NOMO-1 treated with dmso at 0.1 percent for 144 hours (cell line): Measurements from ENCODE around the gene LRRC49.
"Not testable (repeated sequence)": the region's sequence is repeated elsewhere in the genome, so short reads cannot be mapped to it uniquely, and the experiment has no call there.

Source experiments
- DNase-seq: peaks from one replicate; lab custom pipeline; 2025; ENCODE audit not compliant: unreplicated experiment; lab: John Stamatoyannopoulos, UW

LRRC49 gene

GRCh38 chr15:70892002-70892911 is at the start of gene LRRC49, which contains the start of gene THAP10:
LRRC49 (plus strand) TSS chr15:70892826; CDS start chr15:70892895, 69 bp downstream.
THAP10 (minus strand) TSS chr15:70892433; CDS start chr15:70892272, 161 bp downstream.
- peak; percentile 54 for DNase-seq

GRCh38 chr15:70845602-70846360 is 46.8 kb upstream of the LRRC49 start:
- no peak for DNase-seq

- no peak for DNase-seq
These were observed 40.7 kb upstream of the LRRC49 start for GRCh38 chr15:70851889-70852288.

- DNase-seq = no peak
These were observed 39.9 kb upstream of the LRRC49 start for GRCh38 chr15:70852501-70853317.

GRCh38 chr15:70853318-70853972 is 39.2 kb upstream of the LRRC49 start:
- no peak for DNase-seq

- no peak for DNase-seq
These were observed 38.5 kb upstream of the LRRC49 start, which contains the start of gene LARP6 for GRCh38 chr15:70853973-70854665. LARP6 (minus strand) TSS chr15:70854157; CDS start chr15:70854088, 69 bp downstream.

- DNase-seq = no peak
These were observed 38.0 kb upstream of the LRRC49 start for GRCh38 chr15:70854666-70854976.

- DNase-seq = no peak
These were observed 36.9 kb upstream of the LRRC49 start for GRCh38 chr15:70855764-70856163.

- DNase-seq = no peak
These were observed 36.3 kb upstream of the LRRC49 start for GRCh38 chr15:70856177-70856883.

- no peak for DNase-seq
These were observed 35.6 kb upstream of the LRRC49 start for GRCh38 chr15:70856884-70857561.

GRCh38 chr15:70857562-70858285 is 34.9 kb upstream of the LRRC49 start:
- no peak for DNase-seq

- not testable (repeated sequence) for DNase-seq
These were observed 33.9 kb upstream of the LRRC49 start for GRCh38 chr15:70858614-70859321.

- DNase-seq = no peak
These were observed 33.2 kb upstream of the LRRC49 start for GRCh38 chr15:70859322-70859908.

GRCh38 chr15:70859998-70860397 is 32.6 kb upstream of the LRRC49 start:
- DNase-seq = no peak

GRCh38 chr15:70863450-70864218 is 29.0 kb upstream of the LRRC49 start:
- DNase-seq = no peak

GRCh38 chr15:70866982-70867641 is 25.5 kb upstream of the LRRC49 start:
- DNase-seq = no peak
